GM20000 (cell line): Measurements from ENCODE around the gene CST1.
"Not testable (repeated sequence)": the region's sequence is repeated elsewhere in the genome, so short reads cannot be mapped to it uniquely, and the experiment has no call there.

Experiments used
- DNase-seq: peaks from one replicate; pipeline ENCODE4 v3.0.0; 2012; ENCODE audit warnings: low spot score
- CTCF ChIP-seq: IDR thresholded peaks from 2 replicates; pipeline ENCODE4 v1.5.1; 2012; ENCODE audit warnings: mild to moderate bottlenecking, control low read depth; ENCODE audit errors: extremely low read depth, missing control alignments

The CST1 gene

GRCh38 chr20:23727016-23727415 is 23.7 kb downstream of the CST1 start:
- no peak for DNase-seq
- TF ChIP-seq CTCF: no peak

DNA sequence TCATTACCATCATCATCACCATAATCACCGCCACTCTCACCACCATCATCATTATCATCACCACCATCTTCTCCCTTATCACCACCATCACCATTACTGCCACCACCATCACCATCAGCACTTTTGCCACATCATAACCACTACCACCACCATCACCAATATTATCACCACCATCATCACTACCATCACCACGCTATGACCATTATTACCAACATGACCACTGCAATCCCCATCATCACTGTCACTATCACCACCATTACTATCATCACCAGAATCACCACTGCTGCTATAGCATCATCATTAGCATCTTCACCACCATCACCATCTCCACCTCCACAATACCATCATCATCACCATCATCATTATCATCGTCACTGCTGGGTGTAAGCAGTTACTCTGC is 25.6 kb downstream of the CST1 start:
- DNase-seq: no peak
- no peak for TF ChIP-seq CTCF

- DNase-seq: not testable (repeated sequence)
These were observed 27.0 kb downstream of the CST1 start for GRCh38 chr20:23723659-23724307.

DNA sequence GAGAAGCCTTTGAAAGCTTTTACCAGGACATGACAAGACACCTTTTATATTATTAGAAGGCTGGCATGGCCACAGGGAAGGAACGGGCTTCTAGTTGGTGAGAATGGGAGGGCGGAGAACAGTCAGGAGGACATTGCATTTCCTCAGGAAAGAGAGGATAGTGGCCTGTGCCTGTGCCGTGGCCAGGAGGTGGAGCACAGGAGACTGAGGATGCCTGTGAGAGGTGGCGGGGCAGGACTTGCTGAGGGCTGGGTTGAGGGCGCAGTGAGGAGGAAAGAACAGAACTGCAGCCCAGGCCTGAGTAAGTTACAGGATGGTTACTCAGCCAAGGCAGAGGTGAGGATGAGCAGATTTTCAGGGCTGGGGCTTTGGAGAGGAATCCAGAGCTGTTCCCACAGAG is 27.9 kb downstream of the CST1 start:
- not testable (repeated sequence) for DNase-seq

More at GRCh38 chr20:23723659-23724307, 27.0 kb downstream of the CST1 start:
- TF ChIP-seq CTCF: peak; percentile 34

GRCh38 chr20:23721962-23722361 is 28.8 kb downstream of the CST1 start:
- no peak for DNase-seq
- TF ChIP-seq CTCF: no peak

GRCh38 chr20:23719351-23719750 is 31.4 kb downstream of the CST1 start:
- not testable (repeated sequence) for DNase-seq

- not testable (repeated sequence) for DNase-seq
These were observed 39.0 kb downstream of the CST1 start for GRCh38 chr20:23711778-23712177.

DNA sequence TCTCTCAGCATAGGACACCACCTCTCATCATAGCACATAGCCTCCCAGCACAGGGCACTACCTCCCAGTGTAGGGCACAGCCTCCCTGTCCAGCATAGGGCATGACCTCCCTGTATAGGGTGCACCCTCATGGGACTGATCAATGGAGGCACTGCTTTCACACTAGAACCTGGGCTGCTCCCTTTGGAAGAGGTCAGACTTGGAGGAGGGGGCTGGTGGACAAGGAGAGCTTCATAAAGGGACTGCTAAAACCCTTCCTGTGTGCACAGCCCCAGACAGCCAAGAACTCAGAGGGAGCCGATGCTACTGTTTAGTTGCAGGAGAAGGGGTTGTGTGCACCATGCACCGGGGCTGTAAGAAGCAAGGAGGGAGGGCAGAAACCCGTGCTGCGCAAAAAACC is 40.0 kb downstream of the CST1 start:
- TF ChIP-seq CTCF: no peak
- no peak for DNase-seq

GRCh38 chr20:23705895-23706294 is 44.8 kb downstream of the CST1 start:
- DNase-seq: no peak
- no peak for TF ChIP-seq CTCF
